Amniotic stem cell (primary cell): ENCODE results near the gene OBP2A.

ENCODE experiments used
- DNase-seq: peaks from one replicate; lab custom pipeline; 2025; lab: John Stamatoyannopoulos, UW

The OBP2A gene

GRCh38 chr9:135579889-135580660 lies 34.1 kb downstream of the OBP2A start:
- DNase-seq = no peak

GRCh38 chr9:135580664-135581380 lies 34.9 kb downstream of the OBP2A start:
- DNase-seq = no peak

GRCh38 chr9:135581636-135582426 lies 35.9 kb downstream of the OBP2A start:
- no peak for DNase-seq

- no peak for DNase-seq
Observed at GRCh38 chr9:135582541-135582940, 36.6 kb downstream of the OBP2A start.

GRCh38 chr9:135582966-135583687 lies 37.2 kb downstream of the OBP2A start:
- no peak for DNase-seq

- DNase-seq = no peak
Observed at GRCh38 chr9:135583688-135584011, 37.7 kb downstream of the OBP2A start.

GRCh38 chr9:135584371-135584770 lies 38.4 kb downstream of the OBP2A start:
- DNase-seq = no peak

GRCh38 chr9:135584934-135585333 lies 39.0 kb downstream of the OBP2A start:
- DNase-seq = no peak

- no peak for DNase-seq
Observed at GRCh38 chr9:135586601-135587109, 40.7 kb downstream of the OBP2A start.

GRCh38 chr9:135587658-135588057 lies 41.7 kb downstream of the OBP2A start:
- DNase-seq = no peak

GRCh38 chr9:135588371-135588770 lies 42.4 kb downstream of the OBP2A start:
- DNase-seq = no peak

- DNase-seq = no peak
Observed at GRCh38 chr9:135588886-135589595, 43.1 kb downstream of the OBP2A start.

GRCh38 chr9:135589596-135590485 lies 43.9 kb downstream of the OBP2A start:
- DNase-seq = no peak

GRCh38 chr9:135590486-135591079 lies 44.7 kb downstream of the OBP2A start:
- DNase-seq = no peak

GRCh38 chr9:135591506-135592330 lies 45.8 kb downstream of the OBP2A start:
- DNase-seq = no peak

GRCh38 chr9:135592331-135592590 lies 46.3 kb downstream of the OBP2A start:
- DNase-seq = no peak

GRCh38 chr9:135592625-135593024 lies 46.7 kb downstream of the OBP2A start:
- no peak for DNase-seq

GRCh38 chr9:135596211-135596610 lies 50.3 kb downstream of the OBP2A start:
- DNase-seq = no peak
